Activated T-cell treated with anti-CD3 and anti-CD28 coated beads for 4 hours (primary cell): ENCODE results near the gene DTHD1.

Experiments
- DNase-seq: peaks from one replicate; pipeline ENCODE4 v3.0.0-alpha.2; 2020

DTHD1 gene

DNA sequence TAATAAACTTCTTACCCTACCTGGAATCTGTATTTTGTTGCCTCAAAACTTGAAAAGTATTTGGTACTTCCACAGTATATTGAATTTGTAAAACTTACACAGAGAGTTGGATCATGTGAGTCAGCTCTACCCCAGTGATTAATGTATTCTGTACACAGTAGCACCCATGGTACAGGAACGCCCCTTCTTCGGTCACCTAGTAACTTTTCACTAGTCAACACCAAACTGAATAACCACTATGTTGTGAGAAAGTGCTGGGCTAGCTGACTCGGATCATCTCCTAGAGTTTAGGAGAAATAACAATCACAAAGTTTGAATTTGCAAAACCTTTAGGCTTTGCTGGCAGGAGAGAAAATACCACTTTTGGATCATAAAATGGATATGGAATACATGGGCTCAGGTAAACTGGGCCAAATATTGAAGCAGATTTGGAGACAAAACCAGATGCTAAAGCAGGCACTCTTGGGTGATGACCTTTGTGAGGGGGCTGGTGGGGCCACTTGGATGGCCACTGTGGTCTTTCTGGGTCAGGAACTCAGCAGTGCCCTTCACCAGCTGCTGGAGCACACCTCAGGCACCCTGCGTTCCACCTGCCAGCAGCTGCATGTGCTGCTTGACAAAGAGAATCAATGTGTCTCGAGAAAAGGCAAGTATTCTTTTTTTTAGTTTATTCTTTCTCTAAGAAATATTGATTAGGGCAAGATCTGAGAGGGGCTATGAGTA, at the start of gene DTHD1:
Gene DTHD1 (plus strand): TSS at position 233 of the 723 bp plus-strand sequence. CDS start 143 bp downstream, at position 376.
- DNase-seq, result no peak

DNA sequence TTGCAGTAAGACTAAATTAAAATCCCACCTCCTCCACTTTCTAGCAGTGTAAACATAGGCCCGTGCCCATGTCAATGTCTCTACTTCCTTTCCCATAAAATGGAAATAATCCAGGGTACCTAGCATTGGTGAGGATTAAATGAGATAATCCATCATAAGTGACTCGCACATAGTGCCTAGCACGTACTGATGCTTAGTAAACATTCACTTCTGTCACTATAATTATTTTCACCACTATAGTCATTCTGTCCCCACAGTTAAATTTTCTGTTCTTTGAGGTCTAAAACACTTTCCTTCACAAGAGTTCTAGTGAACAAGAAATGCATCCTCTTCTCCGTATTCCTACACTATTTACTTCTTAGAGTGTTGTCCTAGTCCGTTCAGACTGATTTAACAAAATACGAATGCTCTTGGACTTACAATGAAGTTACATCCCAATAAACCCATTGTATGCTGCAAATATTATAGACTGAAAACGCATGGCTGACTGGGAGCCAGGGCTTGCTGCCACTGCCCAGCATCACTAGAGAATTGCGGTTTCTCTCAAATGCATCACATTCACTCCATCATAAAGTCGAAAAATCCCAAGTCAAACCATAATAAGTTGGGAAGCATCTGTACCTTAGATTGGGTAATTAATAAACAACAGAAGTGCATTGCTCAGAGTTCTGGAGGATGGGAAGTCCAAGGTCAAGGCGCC, 47.7 kb upstream of the DTHD1 start:
- DNase-seq, result no peak

DNA sequence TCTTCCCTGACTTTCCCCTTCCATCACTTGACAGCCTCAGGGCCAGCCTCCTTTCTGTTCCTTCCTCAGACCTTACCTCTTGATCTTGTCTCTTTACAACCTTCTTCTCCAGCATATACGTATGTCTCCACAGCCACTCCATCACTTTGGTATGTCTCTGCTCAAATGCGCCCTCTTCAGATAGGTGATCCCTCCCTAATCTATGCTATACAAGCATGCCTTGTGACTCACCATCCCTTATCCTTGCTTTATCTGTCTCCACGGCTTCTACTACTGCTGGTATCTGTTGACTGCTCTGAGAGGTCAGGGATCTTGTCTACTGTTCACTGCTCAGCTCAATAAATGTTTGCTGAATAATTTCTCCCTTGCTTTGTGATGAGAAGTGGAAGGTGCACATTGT, 46.1 kb upstream of the DTHD1 start:
- no peak for DNase-seq

DNA sequence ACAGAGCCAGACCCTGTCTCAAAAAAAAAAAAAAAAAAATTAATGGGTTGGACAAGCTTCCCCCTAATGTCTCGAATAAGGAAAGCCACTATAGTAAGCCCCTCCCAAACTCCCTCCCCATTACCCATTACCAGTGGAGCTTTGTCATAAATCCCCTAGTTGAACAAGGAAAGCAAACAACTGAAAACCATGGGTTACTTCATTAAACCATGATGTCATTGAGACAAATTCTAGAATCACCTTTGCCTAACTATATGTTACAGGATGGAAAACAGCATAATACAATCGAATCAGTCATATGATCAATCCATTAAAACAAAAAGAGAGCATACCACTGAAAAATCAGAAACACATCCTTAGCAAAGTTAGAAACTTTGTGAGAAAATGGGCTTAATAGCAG, 45.3 kb upstream of the DTHD1 start:
- no peak for DNase-seq

DNA sequence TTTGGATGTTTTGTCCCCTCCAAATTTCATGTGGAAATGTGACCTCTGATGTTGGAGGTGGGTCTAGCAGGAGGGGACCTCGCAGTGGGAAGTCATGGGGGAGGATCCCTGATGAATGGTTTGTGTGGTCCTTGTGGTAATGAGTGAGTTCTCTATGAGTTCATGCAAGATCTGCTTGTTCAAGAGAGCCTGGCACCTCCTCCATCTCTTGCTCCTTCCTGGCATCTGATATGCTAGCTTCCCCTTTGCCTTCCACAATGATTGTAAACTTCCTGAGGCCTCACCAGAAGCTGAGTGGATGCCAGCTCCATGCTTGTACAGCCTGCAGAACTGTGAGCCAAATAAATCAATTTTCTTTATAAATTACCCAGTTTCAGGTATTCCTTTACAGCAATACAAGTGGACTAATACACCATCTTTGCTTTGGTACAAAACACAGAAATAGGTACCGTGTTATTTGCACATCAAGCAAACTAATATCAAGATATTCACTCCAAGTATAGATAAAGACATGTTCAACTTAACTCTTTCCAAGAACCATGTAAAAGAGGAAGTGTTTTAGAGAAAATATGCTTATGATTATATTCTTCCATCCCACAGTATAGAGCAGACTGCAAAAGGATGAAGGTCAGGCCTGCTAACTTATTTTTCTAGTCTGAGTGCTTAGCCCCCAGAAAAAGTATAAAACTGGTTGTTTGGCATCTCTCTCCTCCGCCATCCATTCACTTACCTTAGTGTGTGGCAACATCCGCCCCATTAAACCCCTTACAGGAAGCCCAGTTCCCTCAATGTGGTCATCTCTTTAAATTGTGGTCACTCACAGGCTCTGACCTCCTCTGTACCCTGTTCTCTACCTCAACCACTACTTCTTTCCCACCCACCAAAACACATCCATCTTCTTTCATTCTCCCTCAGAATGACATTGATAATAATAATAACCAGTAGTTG, 43.8 kb upstream of the DTHD1 start:
- DNase-seq, result no peak

DNA sequence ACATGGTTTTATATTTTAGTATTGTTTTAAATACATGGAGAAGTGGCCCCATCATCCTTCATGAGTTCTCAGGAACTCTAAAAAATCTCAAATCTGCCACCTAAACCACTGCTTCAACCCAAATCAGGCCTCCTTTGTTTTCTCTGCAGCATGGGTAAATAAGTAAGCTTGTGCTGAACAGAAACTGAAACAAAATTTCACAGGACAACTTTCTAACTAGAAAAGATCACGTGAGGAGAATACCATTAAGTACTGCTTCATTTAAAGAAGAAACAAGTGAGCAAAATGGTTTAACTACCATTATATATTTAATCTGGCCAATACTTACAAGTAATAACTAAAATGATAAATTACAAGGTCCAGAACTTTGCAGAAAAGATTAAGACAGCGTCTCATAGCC, 39.6 kb upstream of the DTHD1 start:
- DNase-seq, result no peak

DNA sequence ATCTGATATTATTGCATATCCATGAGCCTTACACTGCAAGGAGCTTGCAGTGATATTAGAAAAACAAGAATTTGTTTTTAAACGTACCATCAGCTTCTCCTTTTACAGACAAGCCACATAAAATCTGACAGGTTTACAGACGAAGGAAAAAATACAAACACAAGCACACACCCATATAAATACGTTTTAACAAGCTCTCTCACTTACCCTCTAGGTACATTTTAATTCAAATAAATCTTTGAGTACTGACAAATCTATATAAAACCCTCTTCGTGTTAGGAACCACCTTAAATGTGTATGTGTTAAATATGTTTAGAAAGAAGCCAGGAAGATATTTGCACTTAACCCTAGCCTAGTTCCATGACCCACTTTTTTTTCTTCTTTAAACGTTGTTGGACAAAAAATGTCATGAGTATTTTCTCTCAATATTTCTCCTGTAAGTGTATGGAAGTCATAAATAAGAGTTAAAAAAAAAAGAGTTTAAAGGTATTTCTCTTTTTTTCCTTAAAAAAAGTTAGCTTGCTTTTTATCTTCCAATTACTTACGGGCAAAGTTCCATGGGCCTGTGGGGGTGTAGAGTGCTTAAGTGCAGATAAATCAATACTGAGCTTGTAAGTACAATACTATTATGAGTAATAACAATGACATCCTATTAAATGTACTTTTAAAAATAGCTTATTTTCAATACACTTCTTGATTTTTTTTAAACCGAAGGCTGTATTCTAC, 38.6 kb upstream of the DTHD1 start:
- DNase-seq, result no peak

DNA sequence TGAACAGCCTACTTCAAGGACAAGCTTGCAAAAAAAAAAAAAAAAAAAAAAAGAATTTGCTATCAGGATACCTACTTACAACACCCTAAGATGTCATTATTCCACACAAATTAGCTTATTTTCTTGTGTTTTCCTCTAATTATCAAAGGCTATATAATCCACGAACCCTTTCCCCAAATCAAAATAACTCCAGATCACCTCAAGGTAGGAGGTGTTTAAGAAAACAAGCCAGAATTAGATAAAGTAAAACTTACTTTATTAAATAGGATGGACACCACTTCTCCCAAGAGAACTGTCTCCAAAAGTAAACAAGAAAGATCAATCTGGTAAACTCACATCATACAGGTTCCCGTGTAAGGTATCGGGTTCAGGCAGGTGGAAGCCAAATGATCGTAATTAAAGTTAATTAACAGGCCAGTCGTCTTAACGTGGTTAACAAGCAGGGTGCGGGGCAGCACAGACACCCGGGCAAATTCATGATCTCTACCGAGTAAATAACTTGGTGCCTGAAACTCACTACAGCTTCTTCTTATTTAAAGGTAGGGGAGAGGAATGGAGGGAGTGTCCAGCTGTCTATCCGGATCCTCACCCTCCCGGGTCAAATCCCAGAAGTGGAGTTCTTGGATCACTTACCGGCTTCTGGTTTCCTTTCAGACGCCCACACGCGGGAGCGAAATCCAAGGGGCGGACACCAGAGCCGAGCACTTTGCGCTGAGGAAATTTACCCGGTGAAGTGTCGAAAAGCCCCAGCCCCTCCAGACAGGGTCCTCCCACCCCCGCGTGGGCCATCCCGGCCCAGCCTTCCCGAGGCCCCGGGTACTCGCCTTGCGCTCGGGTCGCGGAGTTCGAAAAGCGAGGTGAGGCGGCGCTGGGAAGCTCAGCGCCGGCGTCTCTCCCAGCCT, 37.8 kb upstream of the DTHD1 start:
- DNase-seq, result peak; percentile 32

DNA sequence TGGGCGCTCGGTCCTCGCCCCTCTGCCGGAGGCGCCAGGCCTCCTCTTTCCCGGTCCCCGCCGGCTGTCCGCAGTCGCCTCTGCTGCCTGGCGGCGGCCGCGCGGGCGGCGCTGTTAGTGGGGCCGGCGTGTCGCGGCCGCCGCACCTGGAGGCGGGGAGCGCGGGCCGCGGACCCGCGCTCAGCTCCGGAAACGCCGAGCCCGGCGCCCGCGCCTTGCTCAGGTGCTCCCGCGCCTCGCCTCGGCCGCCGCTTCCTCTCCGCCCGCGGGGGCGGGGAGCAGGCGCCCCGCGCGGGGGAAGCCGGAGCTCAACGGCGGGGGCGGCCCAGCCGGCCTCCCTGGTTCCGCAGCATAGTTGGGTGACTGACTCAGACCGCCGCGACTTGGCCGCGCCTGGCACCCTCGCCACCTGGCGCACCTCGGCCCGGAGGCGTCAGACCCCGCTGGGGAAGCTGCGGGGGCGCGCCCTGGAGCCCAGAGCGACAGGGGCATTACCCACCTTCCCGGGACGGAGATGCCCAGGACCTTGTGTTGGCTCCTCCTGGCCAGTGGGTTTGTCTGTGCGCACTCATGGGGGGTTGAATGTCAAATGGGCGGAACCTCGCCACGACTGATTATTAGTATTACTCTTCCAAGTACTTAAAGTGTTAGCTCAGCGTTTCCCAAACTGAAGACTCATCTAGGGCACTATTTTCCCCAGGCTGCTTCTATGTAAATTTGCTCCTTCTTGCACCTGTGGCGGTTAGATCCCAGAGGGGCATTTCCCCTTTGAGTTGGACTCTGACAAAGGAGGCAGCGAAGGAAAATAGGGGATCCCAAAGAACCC, 36.9 kb upstream of the DTHD1 start, which contains the start of gene ARAP2:
Gene ARAP2 (minus strand): TSS at position 258 of the 826 bp plus-strand sequence. CDS start 15,028 bp downstream, outside the sequence.
- DNase-seq, result peak; percentile 70

DNA sequence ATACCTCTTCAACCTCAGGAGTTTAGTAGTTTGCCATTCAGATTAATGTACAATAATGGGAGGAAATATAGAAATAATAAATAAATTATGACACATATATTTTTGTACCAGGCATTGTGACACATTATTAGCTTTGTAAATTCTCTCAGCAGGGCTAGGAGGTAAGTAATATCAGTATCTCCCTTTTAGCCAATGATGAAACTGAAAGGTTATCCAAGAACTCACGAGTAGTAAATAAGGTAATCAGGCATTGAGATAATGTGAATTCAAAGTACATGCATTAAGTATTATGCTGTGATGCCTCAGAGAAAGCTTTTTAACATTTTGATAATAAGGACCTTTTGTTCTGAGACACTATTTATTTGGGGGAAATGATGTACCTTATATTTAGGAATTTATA, 31.8 kb upstream of the DTHD1 start:
- no peak for DNase-seq

DNA sequence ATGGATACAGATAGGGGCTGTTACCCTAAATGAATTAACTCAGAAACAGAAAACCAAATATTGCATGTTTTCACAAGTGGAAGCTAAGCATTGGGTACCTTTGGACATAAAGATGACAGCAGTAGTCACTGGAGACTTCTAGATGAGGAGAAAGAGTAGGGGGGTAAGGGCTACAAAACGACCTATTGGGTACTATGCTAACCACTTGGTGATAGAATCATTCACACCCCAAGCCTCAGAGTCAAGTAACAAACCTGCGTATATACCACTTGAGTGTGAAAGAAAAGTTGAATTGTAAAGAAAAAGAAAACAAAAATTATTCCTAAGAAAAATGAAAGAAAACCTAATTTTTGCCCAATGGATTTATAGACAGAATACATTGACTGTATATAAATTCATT, 29.4 kb upstream of the DTHD1 start:
- DNase-seq, result no peak

DNA sequence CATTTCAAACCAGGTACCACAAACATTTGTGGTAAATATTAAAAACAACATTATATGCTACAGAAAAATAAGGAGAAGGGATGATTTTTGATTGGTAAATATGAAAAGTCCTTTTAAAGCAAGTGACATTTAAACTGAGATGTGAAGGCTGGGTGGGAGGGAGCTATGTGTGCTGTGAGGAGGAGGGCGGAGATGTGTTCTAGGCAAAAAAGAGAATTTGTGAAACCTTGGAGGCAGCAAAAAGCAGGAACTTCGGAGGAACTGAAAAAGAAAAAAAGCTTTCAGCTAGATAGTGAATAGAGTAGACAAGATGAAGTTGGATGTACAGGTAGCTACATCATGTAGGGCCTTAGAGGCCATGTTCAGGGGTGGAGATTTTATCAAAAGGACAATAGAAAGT, 27.0 kb upstream of the DTHD1 start:
- no peak for DNase-seq

DNA sequence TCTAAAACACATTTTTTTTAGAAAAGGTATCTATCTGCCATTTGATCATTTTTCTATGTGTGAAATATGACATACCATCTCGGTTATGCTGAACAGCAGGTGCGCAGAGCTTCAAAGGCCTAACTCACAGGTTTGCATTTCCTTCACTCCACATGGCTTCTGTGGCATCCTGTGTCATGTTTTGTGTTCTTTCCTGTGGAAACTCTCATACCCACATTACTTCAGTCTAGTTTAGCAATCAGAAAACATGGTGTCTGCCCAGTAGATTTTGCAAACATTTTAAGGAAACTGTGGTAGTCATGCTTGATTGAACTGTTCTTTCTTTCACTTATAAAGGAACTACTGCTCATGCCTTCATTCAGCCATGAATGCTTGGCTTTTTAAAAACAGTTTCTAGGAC, 25.8 kb upstream of the DTHD1 start:
- peak; percentile 29 for DNase-seq

DNA sequence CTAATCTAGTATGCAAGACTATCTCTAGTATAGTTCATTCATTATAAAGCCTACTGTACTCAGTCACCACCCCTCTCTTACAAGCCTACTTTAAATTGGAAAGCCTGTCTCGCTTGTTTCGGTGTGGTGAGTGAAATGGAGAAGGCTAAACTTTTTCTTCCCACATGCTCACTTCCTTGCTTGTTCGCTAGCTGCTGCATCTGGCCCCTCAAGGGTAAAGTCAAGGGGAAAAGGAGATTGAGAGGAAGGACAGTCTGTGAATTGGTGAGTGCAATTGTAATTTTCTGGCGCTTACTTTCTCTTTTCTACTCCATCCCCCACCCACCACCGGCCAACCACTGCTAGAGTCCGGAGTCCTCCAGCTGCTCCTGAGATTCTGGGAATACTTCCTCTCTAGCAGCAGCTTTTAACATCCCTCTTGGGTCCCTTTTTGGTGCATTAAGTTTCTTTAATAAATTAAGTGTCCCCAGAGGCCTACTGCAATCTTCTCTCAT, 25.0 kb upstream of the DTHD1 start:
- no peak for DNase-seq

DNA sequence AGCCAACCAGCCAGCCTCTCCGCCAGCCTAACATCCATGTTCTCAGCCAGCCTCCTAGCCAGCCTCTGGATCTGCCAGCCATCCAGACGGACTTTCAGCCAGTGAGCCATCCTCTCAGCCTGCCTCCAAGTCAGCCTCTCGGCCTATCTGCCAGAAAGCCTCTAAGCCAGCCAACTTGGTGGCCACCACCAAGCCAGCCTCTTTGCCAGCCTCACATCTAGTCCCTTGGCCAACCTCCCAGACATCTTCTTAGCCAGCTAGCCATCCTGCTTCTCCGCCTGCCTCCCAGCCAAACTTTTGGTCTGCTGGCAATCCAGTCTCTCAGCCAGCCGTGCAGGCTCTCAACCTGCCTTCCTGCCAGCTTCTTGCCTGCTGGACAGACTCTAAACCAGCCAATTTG, 20.7 kb upstream of the DTHD1 start:
- no peak for DNase-seq

DNA sequence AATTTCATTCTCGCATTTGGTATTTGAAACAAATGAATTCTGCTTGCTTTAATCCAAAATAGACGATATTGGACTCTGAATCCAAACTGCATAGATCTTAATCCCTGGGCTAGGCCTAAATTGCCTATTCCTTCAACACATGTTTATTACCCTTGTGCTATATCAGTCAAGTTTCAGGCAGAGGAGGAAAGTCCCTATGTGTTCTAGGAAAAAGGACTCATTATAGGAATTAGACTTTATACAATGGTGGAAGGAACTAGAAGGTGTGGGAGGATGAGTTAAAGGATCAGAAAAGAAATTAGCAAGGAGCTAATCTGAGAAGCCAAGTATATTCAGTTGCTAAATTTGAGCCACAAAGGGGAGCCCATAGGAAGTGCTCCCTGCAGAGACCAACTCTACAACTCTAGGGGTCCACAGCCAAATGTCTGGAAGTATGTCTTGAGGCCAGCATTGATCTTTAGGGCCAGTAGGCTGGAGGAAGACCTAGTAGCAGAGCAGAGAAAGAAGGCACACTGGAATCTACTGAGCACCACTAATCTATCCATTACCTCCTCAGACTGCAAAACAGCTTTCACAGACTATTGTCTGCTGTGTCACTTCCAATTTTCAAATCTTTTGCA, 17.1 kb upstream of the DTHD1 start:
- DNase-seq, result no peak

DNA sequence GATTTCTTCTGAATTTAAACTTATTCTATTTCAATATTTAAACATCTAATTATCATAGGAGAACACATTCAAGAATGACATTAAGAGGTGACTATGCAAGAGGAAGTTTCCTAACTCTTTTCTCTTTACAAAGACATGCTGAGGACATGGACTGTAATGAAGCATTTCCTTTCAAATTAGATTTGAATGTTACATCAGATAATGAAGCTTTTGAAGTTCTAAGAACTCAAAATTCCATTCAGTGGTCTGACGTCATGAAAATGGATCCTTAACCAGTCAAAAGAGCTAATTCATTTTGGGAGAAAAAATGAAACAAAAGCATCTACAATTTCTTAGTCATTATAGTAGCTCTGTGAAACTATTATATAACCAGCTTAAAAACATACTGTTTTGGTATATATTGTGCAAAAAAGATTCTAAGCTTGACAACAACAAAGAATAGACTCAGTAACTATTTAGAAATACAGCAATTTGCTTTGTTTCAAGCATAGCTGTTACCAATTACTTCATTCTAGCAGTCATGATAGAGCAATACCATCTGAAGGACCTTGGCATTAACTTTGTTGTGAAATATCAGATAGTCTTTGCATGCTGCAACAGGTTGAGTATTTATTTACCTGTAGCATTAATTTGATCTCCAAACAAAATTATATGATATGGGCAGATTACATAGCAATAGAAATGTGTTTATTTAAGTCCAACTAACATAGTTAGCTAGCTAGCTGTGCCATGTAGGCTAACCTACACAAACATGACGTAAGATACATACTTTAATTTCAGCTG, 13.7 kb upstream of the DTHD1 start:
- no peak for DNase-seq

DNA sequence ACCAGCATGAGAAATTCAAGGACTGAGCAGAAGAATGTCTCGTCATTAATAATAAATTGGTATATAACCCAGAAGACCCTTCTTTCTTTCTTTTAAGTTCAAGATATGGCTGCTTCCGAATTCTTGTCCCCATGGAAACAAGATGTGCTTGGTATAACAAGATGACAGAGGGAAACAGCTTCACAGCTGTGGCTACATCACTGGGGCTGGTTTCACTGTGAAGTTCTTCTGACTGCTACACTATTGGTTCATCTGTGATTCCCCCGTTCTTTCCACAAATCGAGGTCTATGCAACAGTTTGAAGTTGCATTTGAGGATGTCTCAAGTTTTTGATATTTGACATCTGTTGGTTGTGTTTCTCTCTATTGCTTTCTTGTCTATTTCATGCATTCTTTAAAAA, 12.3 kb upstream of the DTHD1 start:
- DNase-seq, result no peak

DNA sequence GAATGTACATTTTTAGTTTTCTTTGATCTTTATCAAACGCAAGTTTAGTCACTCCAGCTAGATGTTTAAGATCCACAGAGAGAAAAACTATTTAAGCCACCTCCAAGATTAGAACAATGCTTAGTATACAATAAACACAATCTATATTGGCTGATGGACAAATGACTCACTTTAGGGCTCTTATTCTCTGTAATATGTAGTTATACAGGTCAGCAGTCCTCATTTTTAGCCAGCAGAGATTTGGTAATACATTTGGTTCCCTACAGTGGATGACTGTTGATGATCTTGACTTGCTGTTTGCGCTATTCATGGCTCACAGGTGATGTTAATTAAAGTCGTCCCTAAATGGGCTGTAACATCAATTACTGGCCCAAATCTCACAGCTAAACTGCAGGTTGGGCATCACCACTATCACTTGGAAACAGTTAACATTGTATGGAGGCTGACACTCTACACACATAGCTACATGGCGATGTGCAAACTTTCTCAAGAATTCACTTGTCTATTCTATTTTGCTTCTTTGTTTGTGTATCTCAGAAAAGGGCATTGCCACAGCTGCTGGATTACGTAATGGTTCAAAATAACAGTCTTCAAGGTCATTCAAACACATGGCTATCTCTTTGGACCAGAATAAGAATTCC, 11.8 kb upstream of the DTHD1 start:
- no peak for DNase-seq
